HG03457 (cell line): ENCODE data around the gene ARHGAP8.
"Not testable (repeated sequence)": the region's sequence is repeated elsewhere in the genome, so short reads cannot be mapped to it uniquely, and the experiment has no call there.

ENCODE experiments used
- ATAC-seq: cut with Tn5 transposase; IDR thresholded peaks from one replicate; pipeline ENCODE4 v1.9.1; 2021; ENCODE audit warnings: moderate number of reproducible peaks; ENCODE audit not compliant: unreplicated experiment

The ARHGAP8 gene

DNA sequence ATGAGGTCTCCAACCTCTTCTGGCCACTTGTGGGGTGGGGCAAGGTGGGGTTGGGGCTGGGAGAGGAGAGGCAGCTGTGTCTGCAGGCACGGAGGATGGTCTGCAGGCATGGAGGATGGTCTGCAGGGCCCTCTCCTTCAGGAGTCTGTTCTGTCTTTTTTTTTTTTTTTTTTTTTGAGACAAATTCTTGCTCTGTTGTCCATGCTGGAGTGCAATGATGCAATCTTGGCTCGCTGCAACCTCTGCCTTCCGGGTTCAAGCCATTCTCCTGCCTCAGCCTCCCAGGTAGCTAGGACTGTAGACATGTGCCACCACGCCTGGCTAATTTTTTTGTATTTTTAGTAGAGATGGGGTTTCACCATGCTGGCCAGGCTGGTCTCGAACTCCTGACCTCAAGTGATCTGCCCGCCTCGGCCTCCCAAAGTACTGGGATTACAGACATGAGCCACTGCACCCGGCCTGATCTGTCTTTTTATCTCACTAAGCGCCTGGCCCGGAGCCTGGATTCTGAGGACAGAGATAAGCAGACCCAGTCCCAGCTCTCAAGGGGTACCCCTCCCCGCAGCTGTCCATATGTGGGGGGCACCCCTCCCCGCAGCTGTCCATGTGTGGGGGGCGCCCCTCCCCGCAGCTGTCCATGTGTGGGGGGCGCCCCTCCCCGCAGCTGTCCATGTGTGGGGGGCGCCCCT is 47.7 kb downstream of the ARHGAP8 start:
- ATAC-seq = not testable (repeated sequence)

GRCh38 chr22:44801476-44801875 is 49.1 kb downstream of the ARHGAP8 start:
- no peak for ATAC-seq

DNA sequence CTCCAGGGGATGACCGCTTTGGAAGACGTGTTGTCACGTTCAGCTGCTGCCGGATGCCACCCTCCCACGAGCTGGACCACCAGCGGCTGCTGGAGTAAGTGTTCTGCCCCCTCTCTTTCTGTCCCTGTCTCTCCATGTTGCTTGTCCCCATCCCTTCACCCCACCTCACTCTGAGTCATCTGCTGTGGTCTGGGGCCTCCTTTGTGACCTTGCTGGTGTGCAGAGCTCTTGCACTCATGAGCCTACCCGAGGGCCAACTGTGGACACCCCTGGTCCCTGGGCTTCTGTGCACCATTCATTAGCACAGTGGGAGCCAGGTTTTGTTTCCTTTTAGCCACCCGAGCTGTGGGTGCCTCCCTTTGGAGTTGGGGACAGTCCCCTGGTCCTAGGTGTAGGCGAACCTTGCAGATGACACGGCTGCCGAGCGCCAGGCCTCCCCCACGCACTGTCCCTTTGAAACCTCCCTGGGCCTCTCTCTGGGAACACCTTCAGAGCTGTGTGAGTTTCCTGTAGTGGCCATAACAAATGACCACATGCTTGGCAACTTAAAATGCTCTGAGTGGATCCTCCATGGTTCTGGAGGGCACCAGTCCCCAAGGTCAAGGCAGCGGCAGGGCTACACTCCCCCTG is 49.8 kb downstream of the ARHGAP8 start:
- no peak for ATAC-seq

- no peak for ATAC-seq
These were observed 50.6 kb downstream of the ARHGAP8 start for GRCh38 chr22:44802956-44803355.

GRCh38 chr22:44804327-44804726 is 52.0 kb downstream of the ARHGAP8 start:
- ATAC-seq = no peak

- ATAC-seq = no peak
These were observed 53.3 kb downstream of the ARHGAP8 start for GRCh38 chr22:44805711-44806110.

DNA sequence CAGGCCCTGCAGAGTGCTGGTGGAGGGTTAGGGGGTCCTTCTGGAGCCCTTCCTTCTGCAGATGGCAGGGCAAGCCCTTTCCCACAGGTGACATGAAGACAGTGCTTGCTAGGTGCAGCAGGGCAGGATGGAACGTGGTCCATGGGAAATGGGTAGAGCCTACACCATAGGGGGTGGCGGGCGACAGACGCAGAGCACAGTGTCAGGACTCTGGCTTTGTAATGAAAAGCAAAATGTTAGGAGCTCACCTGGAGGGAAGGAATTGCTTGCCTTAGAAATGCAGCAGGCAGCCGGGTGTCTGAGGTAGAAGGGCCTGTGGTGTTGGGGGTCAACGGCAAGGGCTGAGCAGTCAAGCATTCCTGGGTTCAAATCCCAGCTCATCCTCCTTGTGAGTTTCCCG is 54.9 kb downstream of the ARHGAP8 start:
- no peak for ATAC-seq

DNA sequence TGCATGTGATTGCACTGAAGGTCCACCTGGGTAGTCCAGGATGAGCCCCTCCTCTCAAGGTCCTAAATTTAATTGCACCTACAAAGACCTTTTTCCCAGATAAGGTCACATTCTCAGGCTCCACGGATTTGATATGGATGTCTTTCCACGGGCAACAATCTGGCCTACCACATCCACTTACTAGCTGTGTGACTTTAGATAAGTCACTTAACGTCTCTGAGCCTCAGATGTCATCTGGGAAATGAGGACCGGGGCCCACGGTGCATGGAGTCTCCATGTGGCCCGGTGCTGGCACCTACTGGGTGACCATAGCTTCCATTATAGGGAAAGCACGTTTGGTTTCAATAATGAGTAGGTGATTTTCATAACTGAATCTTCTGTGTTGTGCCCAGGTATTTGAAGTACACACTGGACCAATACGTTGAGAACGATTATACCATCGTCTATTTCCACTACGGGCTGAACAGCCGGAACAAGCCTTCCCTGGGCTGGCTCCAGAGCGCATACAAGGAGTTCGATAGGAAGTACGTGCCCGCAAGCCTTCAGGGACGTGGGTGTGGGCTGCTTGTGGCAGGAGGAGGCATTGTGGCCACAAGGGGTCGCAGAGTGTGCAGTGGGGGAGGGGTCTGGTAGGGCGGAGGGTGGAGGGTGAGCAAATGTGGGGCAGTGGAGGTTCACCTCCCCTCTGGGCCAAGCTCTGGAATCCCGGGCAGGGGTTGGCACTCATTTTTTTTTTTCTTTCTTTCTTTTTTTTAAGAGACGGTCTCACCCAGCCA is 55.7 kb downstream of the ARHGAP8 start:
- ATAC-seq = no peak

DNA sequence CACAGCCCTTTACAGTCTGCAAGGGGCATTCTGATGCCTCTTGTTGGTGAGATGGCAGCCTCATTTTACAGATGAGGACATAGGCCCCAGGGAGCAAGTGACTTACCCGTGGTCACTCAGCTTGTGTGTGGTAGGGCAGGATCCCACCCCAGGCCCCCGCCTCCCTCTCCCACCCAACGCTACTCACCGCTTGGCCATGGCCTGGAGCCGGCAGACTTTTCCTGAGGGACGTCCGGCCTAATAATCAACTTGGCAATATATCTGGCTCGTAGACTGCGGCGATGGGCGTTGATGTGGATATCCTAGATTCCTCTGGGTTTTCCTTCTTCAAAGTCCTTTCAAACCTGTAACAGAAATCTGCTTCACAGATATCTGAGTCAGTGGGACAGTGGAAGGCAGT is 57.1 kb downstream of the ARHGAP8 start:
- ATAC-seq = no peak

DNA sequence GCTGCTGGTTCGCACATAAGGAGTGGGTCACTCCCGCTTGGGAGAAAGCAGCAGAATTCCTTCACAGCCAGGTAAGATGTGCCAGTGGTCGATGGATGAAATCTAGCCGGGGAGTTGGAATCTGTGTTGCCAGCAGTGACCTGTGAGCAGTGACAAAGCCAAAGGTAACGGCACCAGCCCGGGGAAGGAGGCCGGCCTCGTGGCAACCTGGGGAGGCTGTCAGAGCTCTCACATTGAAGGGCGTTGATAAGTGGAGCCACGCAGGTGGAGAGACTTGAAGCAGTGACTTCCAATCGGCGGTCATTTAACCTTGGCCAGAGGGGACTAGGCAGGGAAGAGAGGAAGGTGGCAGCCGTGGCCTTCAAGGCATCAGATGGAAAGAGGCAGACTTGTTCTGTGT is 58.8 kb downstream of the ARHGAP8 start:
- no peak for ATAC-seq

- no peak for ATAC-seq
These were observed 61.0 kb downstream of the ARHGAP8 start for GRCh38 chr22:44813416-44813815.

DNA sequence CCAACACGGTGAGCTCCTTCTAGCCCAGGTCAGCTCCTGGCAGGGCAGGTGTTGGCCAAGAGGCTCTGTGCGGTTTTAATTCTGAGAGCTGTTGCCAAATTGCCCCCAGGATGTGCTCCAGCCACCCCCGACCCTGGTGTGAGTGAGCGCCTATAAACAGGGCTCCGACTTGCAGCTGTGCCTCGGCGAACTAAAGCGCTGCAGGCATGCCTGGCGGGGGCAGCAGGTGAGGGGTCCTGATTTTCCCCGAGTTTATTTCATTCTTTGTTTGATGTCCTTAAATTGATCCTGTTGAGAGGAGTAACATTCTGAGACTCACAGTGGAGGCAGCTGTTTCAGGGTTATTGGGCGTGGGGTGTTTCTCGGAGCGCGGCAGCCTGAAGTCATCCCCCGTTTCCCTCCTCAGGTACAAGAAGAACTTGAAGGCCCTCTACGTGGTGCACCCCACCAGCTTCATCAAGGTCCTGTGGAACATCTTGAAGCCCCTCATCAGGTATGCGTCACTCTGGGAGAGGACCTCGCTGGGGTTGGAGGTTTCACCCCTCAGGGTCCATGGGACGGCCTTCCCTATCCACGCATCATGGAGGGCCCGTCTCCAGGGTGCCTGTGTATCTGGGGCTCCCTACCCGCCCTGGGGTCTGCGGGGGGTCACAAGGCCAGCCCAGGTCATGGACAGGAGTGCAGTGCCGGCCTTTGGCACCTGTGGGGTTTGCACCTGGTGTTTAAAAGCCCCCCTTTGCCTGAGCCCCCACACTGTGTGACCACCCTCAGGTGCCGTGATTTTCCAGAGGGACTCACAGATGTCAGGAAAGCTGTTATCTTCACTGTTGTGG is 62.1 kb downstream of the ARHGAP8 start:
- no peak for ATAC-seq

- no peak for ATAC-seq
These were observed 63.0 kb downstream of the ARHGAP8 start for GRCh38 chr22:44815099-44816070.

GRCh38 chr22:44816141-44816540 is 63.8 kb downstream of the ARHGAP8 start:
- ATAC-seq = no peak

- no peak for ATAC-seq
These were observed 66.4 kb downstream of the ARHGAP8 start for GRCh38 chr22:44818727-44819126.

DNA sequence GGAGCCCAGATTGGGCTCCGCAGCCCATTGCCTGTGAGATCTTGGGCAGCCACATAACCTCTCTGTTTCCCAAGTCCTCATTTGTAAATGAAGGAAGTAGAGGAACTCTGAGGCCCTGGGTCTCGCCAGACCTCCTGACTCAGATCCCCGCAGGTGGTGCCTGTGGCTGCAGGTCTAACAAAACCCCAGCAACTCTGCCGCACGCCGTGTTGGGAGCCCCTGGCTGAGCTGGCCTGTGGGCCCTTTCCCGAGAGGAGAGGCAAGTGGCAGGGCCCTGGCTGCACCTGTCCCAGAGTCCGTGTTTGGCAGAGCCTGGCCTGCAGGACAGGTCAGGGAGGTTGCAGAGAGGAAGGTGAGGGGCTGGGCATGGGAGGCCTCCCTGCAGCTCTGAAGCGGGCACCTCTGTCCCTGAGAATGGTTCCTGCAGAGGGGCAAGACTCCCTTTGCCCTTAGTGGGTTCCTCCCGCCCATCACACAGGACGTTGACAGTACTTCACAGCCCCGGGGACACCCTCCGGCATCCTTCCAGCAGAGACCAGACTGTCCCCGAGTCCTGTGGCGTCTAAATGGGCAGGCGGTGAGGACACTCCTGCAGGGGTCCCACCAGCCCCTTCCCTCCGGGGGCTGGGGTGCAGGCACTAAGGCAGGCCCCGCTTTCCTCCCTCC is 67.7 kb downstream of the ARHGAP8 start:
- no peak for ATAC-seq

DNA sequence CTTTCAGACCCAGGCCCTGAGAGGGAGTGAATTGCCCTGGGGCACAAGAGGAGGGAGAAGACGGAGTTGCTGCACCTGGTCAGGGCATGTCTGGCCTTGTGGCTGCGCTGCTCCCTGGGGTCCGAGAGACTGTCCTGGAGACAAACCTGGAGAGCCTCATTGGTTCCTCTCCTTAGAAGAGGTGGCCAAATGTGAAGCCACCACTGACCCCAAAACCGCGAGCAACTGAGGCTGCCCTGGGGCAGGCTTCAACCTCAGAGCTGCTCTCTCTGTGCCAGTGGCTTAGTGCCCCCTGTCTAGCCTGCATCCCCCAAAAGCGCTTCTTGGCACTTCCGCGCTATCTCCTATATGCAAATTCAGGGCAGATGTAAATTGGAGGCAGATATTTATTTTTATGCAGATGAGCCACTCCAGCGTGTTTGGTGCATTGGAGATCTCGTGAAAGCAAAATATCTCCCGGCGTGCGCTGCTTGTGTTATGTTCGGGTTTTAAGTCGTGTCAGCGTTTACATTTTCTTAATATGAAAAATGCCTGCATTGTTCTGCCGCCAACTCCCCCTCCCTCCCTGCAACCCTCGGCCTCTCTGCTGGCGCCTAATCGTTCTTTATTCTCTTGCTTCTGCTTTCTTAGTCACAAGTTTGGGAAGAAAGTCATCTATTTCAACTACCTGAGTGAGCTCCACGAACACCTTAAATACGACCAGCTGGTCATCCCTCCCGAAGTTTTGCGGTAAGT is 69.5 kb downstream of the ARHGAP8 start:
- ATAC-seq = no peak

- no peak for ATAC-seq
These were observed 70.2 kb downstream of the ARHGAP8 start for GRCh38 chr22:44822534-44822933.

- ATAC-seq = no peak
These were observed 71.0 kb downstream of the ARHGAP8 start for GRCh38 chr22:44823396-44823795.
